ENCODE measurements around the gene MLNR. TPM values are rescaled to one million over a fixed set of nuclear protein-coding genes. Genes with fewer than 3 reads are reported as not detected.

Gene MLNR, protein sequence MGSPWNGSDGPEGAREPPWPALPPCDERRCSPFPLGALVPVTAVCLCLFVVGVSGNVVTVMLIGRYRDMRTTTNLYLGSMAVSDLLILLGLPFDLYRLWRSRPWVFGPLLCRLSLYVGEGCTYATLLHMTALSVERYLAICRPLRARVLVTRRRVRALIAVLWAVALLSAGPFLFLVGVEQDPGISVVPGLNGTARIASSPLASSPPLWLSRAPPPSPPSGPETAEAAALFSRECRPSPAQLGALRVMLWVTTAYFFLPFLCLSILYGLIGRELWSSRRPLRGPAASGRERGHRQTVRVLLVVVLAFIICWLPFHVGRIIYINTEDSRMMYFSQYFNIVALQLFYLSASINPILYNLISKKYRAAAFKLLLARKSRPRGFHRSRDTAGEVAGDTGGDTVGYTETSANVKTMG
- total RNA-seq (2014; rRNA removed; shearing (Covaris generic)) (not detected in 2 replicates), total RNA-seq (2022) (not detected in 2 replicates), Bru-seq, nascent RNA (not detected), BruChase-seq, experiment 1, labeled RNA remaining after a 6-hour chase (not detected), BruChase-seq, experiment 2, labeled RNA remaining after a 2-hour chase (not detected)
- long read RNA-seq: 0 reads

DNA sequence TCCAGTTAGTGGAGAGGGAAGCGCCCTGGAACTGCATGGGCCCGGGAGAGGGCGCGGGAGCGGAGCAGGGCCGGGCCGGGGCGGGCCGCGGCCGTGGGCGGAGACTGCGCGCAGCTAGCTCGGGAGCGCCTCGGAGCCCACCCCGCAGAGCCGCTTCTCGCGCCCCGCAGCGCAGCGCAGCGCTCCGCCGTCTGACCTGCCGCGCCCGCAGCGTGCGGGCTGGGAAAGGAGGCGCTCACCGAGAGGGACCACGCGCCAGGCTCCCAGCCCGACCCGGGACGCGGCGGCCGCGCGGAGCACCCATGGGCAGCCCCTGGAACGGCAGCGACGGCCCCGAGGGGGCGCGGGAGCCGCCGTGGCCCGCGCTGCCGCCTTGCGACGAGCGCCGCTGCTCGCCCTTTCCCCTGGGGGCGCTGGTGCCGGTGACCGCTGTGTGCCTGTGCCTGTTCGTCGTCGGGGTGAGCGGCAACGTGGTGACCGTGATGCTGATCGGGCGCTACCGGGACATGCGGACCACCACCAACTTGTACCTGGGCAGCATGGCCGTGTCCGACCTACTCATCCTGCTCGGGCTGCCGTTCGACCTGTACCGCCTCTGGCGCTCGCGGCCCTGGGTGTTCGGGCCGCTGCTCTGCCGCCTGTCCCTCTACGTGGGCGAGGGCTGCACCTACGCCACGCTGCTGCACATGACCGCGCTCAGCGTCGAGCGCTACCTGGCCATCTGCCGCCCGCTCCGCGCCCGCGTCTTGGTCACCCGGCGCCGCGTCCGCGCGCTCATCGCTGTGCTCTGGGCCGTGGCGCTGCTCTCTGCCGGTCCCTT is at the start of gene MLNR:
TSS of gene MLNR (plus strand) at position 303 of the 820 bp plus-strand sequence. CDS start at position 303, 0 bp downstream.
- no peak within 1 kb of the TSS for H3K4me2 ChIP-seq (ENCODE audit: low read length)
- no peaks in the 10 kb centered on the region for H4K20me1 ChIP-seq (ENCODE audit: insufficient read depth, low read length)
- intact Hi-C loops (cut with micrococcal nuclease; ENCODE audit: unreplicated experiment): no loop called here
- H3K36me3 ChIP-seq (ENCODE audit: insufficient read depth, low read length): no peaks in the 10 kb centered on the region
- ChIA-PET POLR2A (no interaction called here), CTCF (ENCODE audit: unreplicated experiment) (no interaction called here)
- H3K9me2 ChIP-seq (ENCODE audit: insufficient read depth, low read length): no peaks in the 10 kb centered on the region
- no peak for DNase-seq (ENCODE audit: low spot score)
- peaks cover 2% of the 10 kb centered on the region for H3K4me1 ChIP-seq (ENCODE audit: insufficient read depth, low read length, poor library complexity, severe bottlenecking)
- no TSS peak for BruUV-seq (replicated peaks)
- no peaks in the 10 kb centered on the region for H3K79me2 ChIP-seq (ENCODE audit: insufficient read depth, low read depth, low read length)
- H2AFZ ChIP-seq (ENCODE audit: low read length): no peak within 1 kb of the TSS
- no peak within 1 kb of the TSS for H3K27ac ChIP-seq (ENCODE audit: low read depth, low read length, poor library complexity, severe bottlenecking)
- TF ChIP-seq, protein P1, sequence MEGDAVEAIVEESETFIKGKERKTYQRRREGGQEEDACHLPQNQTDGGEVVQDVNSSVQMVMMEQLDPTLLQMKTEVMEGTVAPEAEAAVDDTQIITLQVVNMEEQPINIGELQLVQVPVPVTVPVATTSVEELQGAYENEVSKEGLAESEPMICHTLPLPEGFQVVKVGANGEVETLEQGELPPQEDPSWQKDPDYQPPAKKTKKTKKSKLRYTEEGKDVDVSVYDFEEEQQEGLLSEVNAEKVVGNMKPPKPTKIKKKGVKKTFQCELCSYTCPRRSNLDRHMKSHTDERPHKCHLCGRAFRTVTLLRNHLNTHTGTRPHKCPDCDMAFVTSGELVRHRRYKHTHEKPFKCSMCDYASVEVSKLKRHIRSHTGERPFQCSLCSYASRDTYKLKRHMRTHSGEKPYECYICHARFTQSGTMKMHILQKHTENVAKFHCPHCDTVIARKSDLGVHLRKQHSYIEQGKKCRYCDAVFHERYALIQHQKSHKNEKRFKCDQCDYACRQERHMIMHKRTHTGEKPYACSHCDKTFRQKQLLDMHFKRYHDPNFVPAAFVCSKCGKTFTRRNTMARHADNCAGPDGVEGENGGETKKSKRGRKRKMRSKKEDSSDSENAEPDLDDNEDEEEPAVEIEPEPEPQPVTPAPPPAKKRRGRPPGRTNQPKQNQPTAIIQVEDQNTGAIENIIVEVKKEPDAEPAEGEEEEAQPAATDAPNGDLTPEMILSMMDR (conservative IDR thresholded peaks at IDR 0.05; ENCODE audit: low read length): no peak
- TF ChIP-seq EZH2phosphoT487 (IDR thresholded peaks at IDR 0.05; ENCODE audit: borderline replicate concordance, low read depth, low read length): no peak
- no peaks in the 10 kb centered on the region for H3K9me3 ChIP-seq (ENCODE audit: low read length)
- H3K4me3 ChIP-seq (ENCODE audit: low read depth, low read length, poor library complexity, severe bottlenecking): no peak within 1 kb of the TSS

DNA sequence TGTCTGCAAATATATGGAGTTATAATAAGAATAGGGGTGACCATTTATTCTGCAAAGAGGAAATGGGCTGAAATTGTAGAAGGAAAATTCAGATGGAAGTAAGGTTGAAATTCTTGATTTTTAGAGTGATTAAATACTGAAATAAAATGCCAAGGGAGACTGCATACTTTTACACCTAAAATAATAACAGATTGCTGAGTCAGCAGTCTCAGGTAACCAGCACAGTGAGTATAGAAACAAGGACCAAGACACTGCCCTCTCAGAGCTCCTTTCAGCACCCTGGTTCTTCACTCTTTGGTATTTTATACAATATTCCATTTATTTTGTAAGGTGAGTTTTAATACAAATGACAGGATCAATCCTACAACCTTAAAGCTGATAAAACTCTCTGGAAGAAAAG is 48.8 kb upstream of the MLNR start:
- Histone ChIP-seq H3K36me3 (ENCODE audit: insufficient read depth, low read length) (peaks cover 56% of the 10 kb centered on the region), H4K20me1 (ENCODE audit: insufficient read depth, low read length) (no peaks in the 10 kb centered on the region), H3K79me2 (ENCODE audit: insufficient read depth, low read depth, low read length) (no peaks in the 10 kb centered on the region), H3K4me1 (ENCODE audit: insufficient read depth, low read length, poor library complexity, severe bottlenecking) (no peaks in the 10 kb centered on the region), H3K4me3 (ENCODE audit: low read depth, low read length, poor library complexity, severe bottlenecking) (no peak overlapping the region), H3K27ac (ENCODE audit: low read depth, low read length, poor library complexity, severe bottlenecking) (no peak overlapping the region), H3K4me2 (ENCODE audit: low read length) (no peak overlapping the region), H3K9me3 (ENCODE audit: low read length) (no peaks in the 10 kb centered on the region), H2AFZ (ENCODE audit: low read length) (no peak overlapping the region), H3K9me2 (ENCODE audit: insufficient read depth, low read length) (no peaks in the 10 kb centered on the region)
- POLR2A ChIA-PET: no interaction called here
- intact Hi-C loops (cut with micrococcal nuclease; ENCODE audit: unreplicated experiment): no loop called here
- no peak for TF ChIP-seq EZH2phosphoT487 (IDR thresholded peaks at IDR 0.05; ENCODE audit: borderline replicate concordance, low read depth, low read length)
- TF ChIP-seq, protein P1 (conservative IDR thresholded peaks at IDR 0.05; ENCODE audit: low read length): no peak
- CTCF ChIA-PET (ENCODE audit: unreplicated experiment): no interaction called here
- DNase-seq (ENCODE audit: low spot score): no peak
- no TSS peak for BruUV-seq (replicated peaks)

All from OCI-LY7 (cell line).